Measurements from ENCODE around the gene NLRP14.
A peak's percentile ranks its signal among the peaks of the same experiment; 100 is the strongest.

NLRP14 gene, protein sequence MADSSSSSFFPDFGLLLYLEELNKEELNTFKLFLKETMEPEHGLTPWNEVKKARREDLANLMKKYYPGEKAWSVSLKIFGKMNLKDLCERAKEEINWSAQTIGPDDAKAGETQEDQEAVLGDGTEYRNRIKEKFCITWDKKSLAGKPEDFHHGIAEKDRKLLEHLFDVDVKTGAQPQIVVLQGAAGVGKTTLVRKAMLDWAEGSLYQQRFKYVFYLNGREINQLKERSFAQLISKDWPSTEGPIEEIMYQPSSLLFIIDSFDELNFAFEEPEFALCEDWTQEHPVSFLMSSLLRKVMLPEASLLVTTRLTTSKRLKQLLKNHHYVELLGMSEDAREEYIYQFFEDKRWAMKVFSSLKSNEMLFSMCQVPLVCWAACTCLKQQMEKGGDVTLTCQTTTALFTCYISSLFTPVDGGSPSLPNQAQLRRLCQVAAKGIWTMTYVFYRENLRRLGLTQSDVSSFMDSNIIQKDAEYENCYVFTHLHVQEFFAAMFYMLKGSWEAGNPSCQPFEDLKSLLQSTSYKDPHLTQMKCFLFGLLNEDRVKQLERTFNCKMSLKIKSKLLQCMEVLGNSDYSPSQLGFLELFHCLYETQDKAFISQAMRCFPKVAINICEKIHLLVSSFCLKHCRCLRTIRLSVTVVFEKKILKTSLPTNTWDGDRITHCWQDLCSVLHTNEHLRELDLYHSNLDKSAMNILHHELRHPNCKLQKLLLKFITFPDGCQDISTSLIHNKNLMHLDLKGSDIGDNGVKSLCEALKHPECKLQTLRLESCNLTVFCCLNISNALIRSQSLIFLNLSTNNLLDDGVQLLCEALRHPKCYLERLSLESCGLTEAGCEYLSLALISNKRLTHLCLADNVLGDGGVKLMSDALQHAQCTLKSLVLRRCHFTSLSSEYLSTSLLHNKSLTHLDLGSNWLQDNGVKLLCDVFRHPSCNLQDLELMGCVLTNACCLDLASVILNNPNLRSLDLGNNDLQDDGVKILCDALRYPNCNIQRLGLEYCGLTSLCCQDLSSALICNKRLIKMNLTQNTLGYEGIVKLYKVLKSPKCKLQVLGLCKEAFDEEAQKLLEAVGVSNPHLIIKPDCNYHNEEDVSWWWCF

GRCh38 chr11:7020183-7020917 lies at the start of gene NLRP14, which contains the start of gene ZNF214:
Gene NLRP14, plus strand, starts transcription at chr11:7020479. Its CDS starts 18,108 bp downstream, at chr11:7038587.
Gene ZNF214, minus strand, starts transcription at chr11:7020346. Its CDS starts 17,511 bp downstream, at chr11:7002835.
- peak within 1 kb of the TSS; percentile 76 for H3K4me3 Mint-ChIP-seq
- peaks cover 43% of the 10 kb centered on the region for H3K27me3 Mint-ChIP-seq
- no peaks in the 10 kb centered on the region for H3K36me3 Mint-ChIP-seq
- H3K27ac Mint-ChIP-seq = no peak within 1 kb of the TSS
- H3K4me1 Mint-ChIP-seq = peaks cover 7% of the 10 kb centered on the region
- no peaks in the 10 kb centered on the region for H3K9me3 Mint-ChIP-seq
- ATAC-seq = no peak

- no peak overlapping the region for H3K4me3 Mint-ChIP-seq
- H3K27me3 Mint-ChIP-seq = no peaks in the 10 kb centered on the region
- H3K36me3 Mint-ChIP-seq = no peaks in the 10 kb centered on the region
- H3K4me1 Mint-ChIP-seq = no peaks in the 10 kb centered on the region
- H3K9me3 Mint-ChIP-seq = peaks cover 2% of the 10 kb centered on the region
- no peak overlapping the region for H3K27ac Mint-ChIP-seq
- no peak for ATAC-seq
These were observed 40.9 kb upstream of the NLRP14 start for GRCh38 chr11:6979365-6979764.

DNA sequence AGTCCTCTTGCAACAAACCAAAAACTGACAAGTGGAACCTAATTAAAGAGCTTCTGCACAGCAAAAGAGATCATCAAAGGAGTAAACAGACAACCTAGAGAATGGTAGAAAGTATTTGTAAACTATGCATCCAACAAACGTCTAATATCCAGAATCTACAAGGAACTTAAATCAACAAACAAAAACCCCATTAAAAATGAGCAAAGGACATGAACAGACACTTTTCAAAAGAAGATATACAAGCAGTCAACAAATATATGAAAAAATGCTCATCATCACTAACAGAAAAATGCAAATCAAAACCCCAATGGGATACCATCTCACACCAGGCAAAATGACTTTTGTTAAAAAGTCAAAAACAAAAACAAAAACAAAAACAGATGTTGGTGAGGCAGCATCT lies 33.8 kb upstream of the NLRP14 start:
- H3K27me3 Mint-ChIP-seq = no peaks in the 10 kb centered on the region
- H3K36me3 Mint-ChIP-seq = no peaks in the 10 kb centered on the region
- no peak for ATAC-seq
- no peak overlapping the region for H3K27ac Mint-ChIP-seq
- no peak overlapping the region for H3K4me3 Mint-ChIP-seq
- H3K9me3 Mint-ChIP-seq = no peaks in the 10 kb centered on the region
- no peaks in the 10 kb centered on the region for H3K4me1 Mint-ChIP-seq

DNA sequence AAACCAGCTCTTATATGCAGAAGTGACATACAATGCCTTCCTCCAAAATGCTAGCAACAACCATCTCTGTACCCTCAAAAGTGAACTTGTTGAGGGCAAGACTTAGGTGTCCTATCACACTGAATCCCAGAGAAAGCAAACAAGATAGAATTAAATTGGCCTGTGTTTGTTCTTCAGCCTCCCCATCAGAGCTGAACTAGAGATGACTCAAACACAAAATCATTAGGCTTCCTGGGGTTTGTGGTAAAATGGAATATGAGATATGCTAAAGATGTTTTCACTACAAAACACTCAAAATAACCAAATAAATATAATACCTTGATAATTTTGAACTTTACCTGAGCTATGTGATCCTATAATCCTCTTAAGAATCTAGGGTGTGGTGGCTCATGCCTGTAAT lies 31.8 kb upstream of the NLRP14 start:
- no peaks in the 10 kb centered on the region for H3K27me3 Mint-ChIP-seq
- ATAC-seq = no peak
- H3K9me3 Mint-ChIP-seq = no peaks in the 10 kb centered on the region
- no peaks in the 10 kb centered on the region for H3K4me1 Mint-ChIP-seq
- no peak overlapping the region for H3K4me3 Mint-ChIP-seq
- H3K27ac Mint-ChIP-seq = no peak overlapping the region
- H3K36me3 Mint-ChIP-seq = no peaks in the 10 kb centered on the region

GRCh38 chr11:6991227-6991626 lies 29.1 kb upstream of the NLRP14 start:
- no peaks in the 10 kb centered on the region for H3K27me3 Mint-ChIP-seq
- H3K36me3 Mint-ChIP-seq = no peaks in the 10 kb centered on the region
- ATAC-seq = peak; percentile 52
- H3K9me3 Mint-ChIP-seq = no peaks in the 10 kb centered on the region
- H3K4me3 Mint-ChIP-seq = no peak overlapping the region
- no peak overlapping the region for H3K27ac Mint-ChIP-seq
- H3K4me1 Mint-ChIP-seq = no peaks in the 10 kb centered on the region

DNA sequence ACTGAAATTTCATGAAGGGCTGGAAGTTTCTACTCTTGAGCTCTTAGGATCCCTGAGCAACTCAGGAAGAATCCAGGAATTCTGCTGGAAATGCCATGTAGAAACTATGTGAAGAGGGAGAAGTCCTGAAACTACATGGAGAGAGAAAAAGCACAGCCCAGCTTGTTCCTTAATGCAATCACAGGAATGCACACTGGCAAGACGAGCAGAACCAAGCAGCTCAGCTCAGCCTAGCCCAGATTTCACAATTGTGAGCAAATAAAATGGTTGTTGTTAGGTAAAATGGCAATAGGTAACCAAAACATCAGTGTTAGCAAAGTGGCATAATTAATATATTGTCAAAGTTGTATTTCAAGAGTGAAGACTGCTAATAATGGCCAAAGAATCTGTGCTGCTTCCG lies 28.3 kb upstream of the NLRP14 start:
- H3K27ac Mint-ChIP-seq = no peak overlapping the region
- H3K4me3 Mint-ChIP-seq = no peak overlapping the region
- no peaks in the 10 kb centered on the region for H3K9me3 Mint-ChIP-seq
- no peaks in the 10 kb centered on the region for H3K27me3 Mint-ChIP-seq
- ATAC-seq = no peak
- no peaks in the 10 kb centered on the region for H3K36me3 Mint-ChIP-seq
- H3K4me1 Mint-ChIP-seq = no peaks in the 10 kb centered on the region

GRCh38 chr11:6992457-6993417 lies 27.5 kb upstream of the NLRP14 start:
- no peak for ATAC-seq
- H3K4me3 Mint-ChIP-seq = no peak overlapping the region
- no peaks in the 10 kb centered on the region for H3K36me3 Mint-ChIP-seq
- no peaks in the 10 kb centered on the region for H3K9me3 Mint-ChIP-seq
- H3K27me3 Mint-ChIP-seq = no peaks in the 10 kb centered on the region
- no peaks in the 10 kb centered on the region for H3K4me1 Mint-ChIP-seq
- H3K27ac Mint-ChIP-seq = no peak overlapping the region

GRCh38 chr11:6995703-6996102 lies 24.6 kb upstream of the NLRP14 start:
- no peak overlapping the region for H3K27ac Mint-ChIP-seq
- H3K9me3 Mint-ChIP-seq = no peaks in the 10 kb centered on the region
- no peaks in the 10 kb centered on the region for H3K27me3 Mint-ChIP-seq
- no peaks in the 10 kb centered on the region for H3K4me1 Mint-ChIP-seq
- no peaks in the 10 kb centered on the region for H3K36me3 Mint-ChIP-seq
- no peak for ATAC-seq
- no peak overlapping the region for H3K4me3 Mint-ChIP-seq

GRCh38 chr11:7004482-7004881 lies 15.8 kb upstream of the NLRP14 start:
- Mint-ChIP-seq H3K4me3 (no peak overlapping the region), H3K9me3 (no peaks in the 10 kb centered on the region), H3K4me1 (no peaks in the 10 kb centered on the region), H3K27me3 (peaks cover 26% of the 10 kb centered on the region), H3K27ac (no peak overlapping the region), H3K36me3 (no peaks in the 10 kb centered on the region)
- ATAC-seq = no peak

DNA sequence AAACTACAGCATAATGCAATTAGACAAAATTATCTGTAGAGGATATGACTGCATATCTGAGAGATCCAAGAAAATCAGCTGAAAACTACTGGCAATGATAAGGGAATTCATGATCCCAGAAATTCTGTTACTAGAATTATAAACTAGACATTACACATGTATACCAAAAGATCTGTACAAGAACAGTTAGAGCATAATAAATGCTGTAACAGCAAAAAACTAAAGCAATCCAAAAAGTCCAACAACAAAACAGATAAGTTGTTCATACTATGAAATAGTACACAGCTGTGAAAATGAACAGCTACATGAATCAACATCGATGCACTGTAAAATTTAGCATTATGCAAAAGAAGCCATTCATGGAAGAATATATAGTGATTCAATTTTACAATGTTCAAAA lies 6.2 kb upstream of the NLRP14 start:
- Mint-ChIP-seq H3K36me3 (no peaks in the 10 kb centered on the region), H3K9me3 (no peaks in the 10 kb centered on the region), H3K4me1 (no peaks in the 10 kb centered on the region), H3K27ac (no peak overlapping the region), H3K27me3 (peaks cover 24% of the 10 kb centered on the region), H3K4me3 (no peak overlapping the region)
- ATAC-seq = no peak

GRCh38 chr11:7016011-7016410 lies 4.3 kb upstream of the NLRP14 start:
- Mint-ChIP-seq H3K36me3 (no peaks in the 10 kb centered on the region), H3K4me1 (peaks cover 7% of the 10 kb centered on the region), H3K9me3 (no peaks in the 10 kb centered on the region), H3K27me3 (peaks cover 28% of the 10 kb centered on the region), H3K27ac (no peak overlapping the region), H3K4me3 (no peak overlapping the region)
- ATAC-seq = no peak

DNA sequence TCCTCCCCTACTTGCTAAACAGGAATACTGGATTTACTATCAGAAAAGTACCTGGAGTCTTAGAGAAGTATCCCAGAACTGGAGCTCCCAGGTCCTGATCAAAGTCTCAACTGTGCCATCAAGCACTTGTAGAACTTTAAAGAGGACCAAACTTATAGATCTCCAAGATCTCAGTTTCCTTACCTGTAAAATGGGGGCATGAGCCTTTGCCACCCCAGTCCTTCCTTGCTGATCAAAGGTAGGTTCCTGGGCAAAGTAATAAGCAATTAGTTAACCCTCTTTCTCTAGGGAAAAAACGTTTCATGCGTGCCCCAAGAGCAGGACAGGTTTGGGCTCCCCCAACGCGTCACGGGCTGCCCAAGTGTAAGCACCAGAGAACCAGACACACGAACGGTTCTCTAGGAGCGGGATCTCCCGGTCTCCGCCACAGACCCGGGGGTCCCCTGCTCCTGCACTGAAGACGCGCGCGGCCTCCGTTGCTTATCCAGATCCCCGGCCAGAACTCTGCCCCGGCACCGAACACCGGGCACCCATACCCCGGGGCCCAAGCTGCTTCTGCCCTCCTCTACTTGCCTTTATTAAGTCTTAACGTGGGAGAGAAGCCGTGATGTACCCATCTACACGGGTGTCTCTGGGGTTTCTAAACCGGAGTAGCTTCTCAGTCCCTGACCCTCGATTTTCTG lies 638 bp upstream of the NLRP14 start:
- Mint-ChIP-seq H3K4me1 (peaks cover 7% of the 10 kb centered on the region), H3K36me3 (no peaks in the 10 kb centered on the region), H3K9me3 (no peaks in the 10 kb centered on the region), H3K27me3 (peaks cover 43% of the 10 kb centered on the region), H3K27ac (no peak overlapping the region), H3K4me3 (peak overlapping the region; percentile 76)
- no peak for ATAC-seq

GRCh38 chr11:7021318-7021717 lies 1.0 kb downstream of the NLRP14 start:
- Mint-ChIP-seq H3K27ac (no peak overlapping the region), H3K4me3 (no peak overlapping the region), H3K36me3 (no peaks in the 10 kb centered on the region), H3K9me3 (no peaks in the 10 kb centered on the region), H3K4me1 (peaks cover 7% of the 10 kb centered on the region), H3K27me3 (peaks cover 43% of the 10 kb centered on the region)
- no peak for ATAC-seq

Data from stimulated activated memory B cell treated with anti-CD40 and anti-IgM and Interleukin-4, amounts not matched to agents 10 μg/mL and 1 μg/mL and 100 μg/mL, for 72 hours (primary cell).